Mesenchymal stem cell (in vitro differentiated cells and primary cell): ENCODE results near the gene GLB1L3.

ENCODE experiments used
- DNase-seq: peaks from one replicate; pipeline ENCODE4 v3.0.0-alpha.2; 2013
- H2AFZ ChIP-seq: one replicate; pipeline ENCODE4 v1.6.1; 2013; ENCODE audit warnings: low read depth, mild to moderate bottlenecking, control low read depth, inconsistent platforms, low read length, moderate library complexity
- H2AK5ac ChIP-seq: 2 replicates; pipeline ENCODE4 v1.6.1; 2013; ENCODE audit warnings: low read length, moderate library complexity, mild to moderate bottlenecking, inconsistent platforms; ENCODE audit not compliant: severe bottlenecking
- H2BK120ac ChIP-seq: one replicate; pipeline ENCODE4 v1.6.1; 2013; ENCODE audit warnings: low read depth, mild to moderate bottlenecking, inconsistent platforms, low read length, moderate library complexity
- H2BK12ac ChIP-seq, 2 experiments: one replicate each; pipeline ENCODE4 v1.6.1; 2013; ENCODE audit warnings: inconsistent platforms in 2 of 2, low read length in 2 of 2, mild to moderate bottlenecking in 2 of 2, moderate library complexity in 2 of 2, control low read depth in 1 of 2
- H2BK15ac ChIP-seq: one replicate; pipeline ENCODE4 v1.6.1; 2013; ENCODE audit warnings: mild to moderate bottlenecking, low read depth, inconsistent platforms; ENCODE audit not compliant: poor library complexity, severe bottlenecking
- H2BK5ac ChIP-seq: 2 replicates; pipeline ENCODE4 v1.6.1; 2013; ENCODE audit warnings: low read depth, mild to moderate bottlenecking, low read length, control low read depth, inconsistent platforms; ENCODE audit not compliant: poor library complexity, severe bottlenecking
- H3K14ac ChIP-seq, 2 experiments: one replicate each; pipeline ENCODE4 v1.6.1; 2013; ENCODE audit warnings: inconsistent platforms in 2 of 2, low read length in 2 of 2, control low read depth in 1 of 2, mild to moderate bottlenecking in 1 of 2, moderate library complexity in 1 of 2
- H3K18ac ChIP-seq, 2 experiments: one replicate each; pipeline ENCODE4 v1.6.1; 2013; ENCODE audit warnings: inconsistent platforms in 2 of 2, low read length in 2 of 2, control low read depth in 1 of 2, low read depth in 1 of 2, mild to moderate bottlenecking in 1 of 2
- H3K23ac ChIP-seq, 2 experiments: one replicate each; pipeline ENCODE4 v1.6.1; 2013; ENCODE audit warnings: inconsistent platforms in 2 of 2, low read length in 2 of 2, mild to moderate bottlenecking in 2 of 2, moderate library complexity in 2 of 2, control low read depth in 1 of 2
- H3K27ac ChIP-seq: 2 replicates; pipeline ENCODE4 v1.5.1; 2013; ENCODE audit warnings: mild to moderate bottlenecking, moderate library complexity, low read length, control low read depth, inconsistent platforms; ENCODE audit not compliant: poor library complexity, severe bottlenecking
- H3K27me3 ChIP-seq, 2 experiments: 2 replicates each; pipeline versions ENCODE4 v1.6.1 to v1.7.0; 2013; ENCODE audit warnings: low read length in 2 of 2, mild to moderate bottlenecking in 2 of 2, moderate library complexity in 2 of 2, control low read depth in 1 of 2, inconsistent platforms in 1 of 2; ENCODE audit not compliant: control insufficient read depth in 1 of 2, insufficient read depth in 1 of 2
- H3K36me3 ChIP-seq, 2 experiments: 2 replicates each; pipeline versions ENCODE4 v1.6.1 to v1.7.0; 2013; ENCODE audit warnings: low read length in 2 of 2, control low read depth in 1 of 2, inconsistent platforms in 1 of 2, low read depth in 1 of 2, mild to moderate bottlenecking in 1 of 2; ENCODE audit not compliant: insufficient read depth in 2 of 2, control insufficient read depth in 1 of 2
- H3K4ac ChIP-seq, 2 experiments: one replicate each; pipeline ENCODE4 v1.6.1; 2013; ENCODE audit warnings: inconsistent platforms in 2 of 2, low read length in 2 of 2, mild to moderate bottlenecking in 2 of 2, moderate library complexity in 2 of 2, control low read depth in 1 of 2, low read depth in 1 of 2
- H3K4me1 ChIP-seq: 2 replicates; pipeline ENCODE4 v1.6.1; 2013; ENCODE audit warnings: low read depth, low read length, control low read depth; ENCODE audit not compliant: control insufficient read depth, insufficient read depth
- H3K4me2 ChIP-seq: 2 replicates; pipeline ENCODE4 v1.6.1; 2013; ENCODE audit warnings: low read length, mild to moderate bottlenecking, inconsistent platforms; ENCODE audit not compliant: poor library complexity, severe bottlenecking
- H3K4me3 ChIP-seq, 2 experiments: 2 replicates each; pipeline versions ENCODE4 v1.5.1 to v1.7.0; 2013; ENCODE audit warnings: low read length in 2 of 2, mild to moderate bottlenecking in 2 of 2, control low read depth in 1 of 2, low read depth in 1 of 2; ENCODE audit not compliant: insufficient read depth in 1 of 2
- H3K79me1 ChIP-seq: replicated peaks from 2 replicates; pipeline ENCODE4 v1.6.1; 2013; ENCODE audit warnings: mild to moderate bottlenecking, control low read depth, low read length, inconsistent platforms; ENCODE audit not compliant: poor library complexity, severe bottlenecking
- H3K9ac ChIP-seq: 2 replicates; pipeline ENCODE4 v1.7.0; 2013; ENCODE audit warnings: mild to moderate bottlenecking, low read length, moderate library complexity
- H3K9me3 ChIP-seq: 2 replicates; pipeline ENCODE4 v1.7.0; 2013; ENCODE audit warnings: mild to moderate bottlenecking, low read length; ENCODE audit not compliant: control insufficient read depth
- H4K8ac ChIP-seq: one replicate; pipeline ENCODE4 v1.6.1; 2013; ENCODE audit warnings: inconsistent platforms, mild to moderate bottlenecking, low read length, moderate library complexity
- H4K91ac ChIP-seq: one replicate; pipeline ENCODE4 v1.6.1; 2013; ENCODE audit warnings: mild to moderate bottlenecking, low read length, inconsistent platforms
- WGBS: methylation state at CpG from one replicate; pipeline ENCODE4 v1.1.7; 2013; ENCODE audit warnings: mixed read lengths; 5-methylcytosine and 5-hydroxymethylcytosine counted together

Gene GLB1L3

DNA sequence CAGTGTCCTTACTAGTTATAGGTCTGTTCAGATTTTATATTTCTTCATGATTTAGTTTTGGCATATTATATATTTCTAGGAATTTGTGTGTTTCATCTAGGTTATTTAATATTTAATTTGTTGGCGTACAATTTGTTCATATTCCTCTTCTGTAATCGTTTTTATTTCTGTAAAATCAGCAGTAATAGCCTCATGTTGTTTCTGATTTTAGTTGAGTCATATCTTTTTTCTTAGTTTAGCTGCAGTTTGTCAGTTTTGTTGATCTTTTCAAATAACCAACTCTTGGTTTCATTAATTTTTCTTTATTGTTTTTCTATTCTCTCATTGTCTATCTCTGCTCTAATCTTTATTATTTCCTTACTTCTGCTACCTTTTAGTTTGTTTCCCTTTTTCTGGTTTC, 75.9 kb downstream of the GLB1L3 start:
- Histone ChIP-seq H3K23ac (no peak overlapping the region), H2BK12ac (no peak overlapping the region), H4K91ac (no peak overlapping the region), H3K79me1 (no peaks in the 10 kb centered on the region), H2BK120ac (no peak overlapping the region), H3K9me3 (no peaks in the 10 kb centered on the region), H3K36me3 (no peaks in the 10 kb centered on the region), H2BK5ac (no peak overlapping the region), H2AK5ac (no peak overlapping the region), H4K8ac (no peak overlapping the region), H3K4me3 (no peak overlapping the region), H3K27me3 (peaks cover 0 to 11% of the 10 kb centered on the region in 2 experiments), H3K27ac (no peak overlapping the region), H3K4me2 (no peak overlapping the region), H3K14ac (no peak overlapping the region), H2AFZ (no peak overlapping the region), H3K4me1 (no peaks in the 10 kb centered on the region), H2BK15ac (no peak overlapping the region), H3K9ac (no peak overlapping the region), H3K4ac (no peak overlapping the region), H3K18ac (no peak overlapping the region)
- no CpG with 5 or more reads among the region's 2 CpGs for WGBS
- no peak for DNase-seq

DNA sequence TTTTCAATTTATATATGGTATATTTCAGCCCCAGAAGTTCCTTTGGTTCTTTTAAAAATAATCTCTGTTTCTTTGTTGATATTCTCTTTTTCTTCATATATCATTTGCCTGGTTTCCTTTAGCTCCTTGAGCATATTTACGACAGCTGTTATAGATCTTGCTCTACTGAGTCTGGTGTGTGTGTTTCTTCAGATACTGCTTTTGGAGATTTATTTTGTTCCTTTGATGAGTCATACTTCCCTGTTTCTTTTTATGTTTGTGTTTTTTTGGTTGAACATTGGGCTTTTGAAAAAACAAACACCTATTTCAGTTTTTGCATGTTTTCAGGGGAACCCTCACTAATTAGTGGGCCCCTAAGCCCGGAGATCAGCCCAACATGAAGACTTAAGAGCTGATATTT, 79.0 kb downstream of the GLB1L3 start:
- Histone ChIP-seq H2AFZ (no peak overlapping the region), H3K23ac (no peak overlapping the region), H3K4me1 (no peaks in the 10 kb centered on the region), H2BK120ac (no peak overlapping the region), H2BK15ac (no peak overlapping the region), H3K79me1 (no peaks in the 10 kb centered on the region), H3K27ac (no peak overlapping the region), H4K91ac (no peak overlapping the region), H3K4me3 (no peak overlapping the region), H3K9me3 (no peaks in the 10 kb centered on the region), H3K36me3 (no peaks in the 10 kb centered on the region), H2BK5ac (no peak overlapping the region), H3K4ac (no peak overlapping the region), H2AK5ac (no peak overlapping the region), H4K8ac (no peak overlapping the region), H2BK12ac (no peak overlapping the region), H3K27me3 (peaks cover 0 to 28% of the 10 kb centered on the region in 2 experiments), H3K18ac (no peak overlapping the region), H3K14ac (no peak overlapping the region), H3K9ac (no peak overlapping the region), H3K4me2 (no peak overlapping the region)
- 41% methylated on average over 1 of the region's 2 CpGs for WGBS
- no peak for DNase-seq

DNA sequence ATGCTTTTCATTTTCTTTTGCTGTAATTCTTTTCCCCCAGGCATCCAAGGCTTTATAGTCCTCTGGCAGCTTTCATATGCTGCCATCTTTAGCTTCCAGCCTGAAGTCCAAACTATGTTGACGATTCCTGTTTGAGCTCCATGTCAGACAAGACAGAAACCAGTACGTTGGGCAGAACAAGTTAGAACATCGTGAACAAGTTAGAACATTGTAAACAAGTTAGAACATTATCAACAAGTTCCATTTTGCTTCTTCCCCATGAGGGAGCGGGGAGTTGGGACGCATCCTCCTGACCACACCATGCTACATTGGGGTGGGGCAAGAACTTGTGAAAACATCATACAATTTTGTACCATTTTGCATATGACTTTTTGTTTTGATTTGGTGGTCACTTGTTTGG, 79.5 kb downstream of the GLB1L3 start:
- Histone ChIP-seq H2BK5ac (no peak overlapping the region), H3K18ac (no peak overlapping the region), H4K91ac (no peak overlapping the region), H3K4ac (no peak overlapping the region), H3K36me3 (no peaks in the 10 kb centered on the region), H2AFZ (no peak overlapping the region), H3K27ac (no peak overlapping the region), H2BK120ac (no peak overlapping the region), H2BK15ac (no peak overlapping the region), H3K4me3 (no peak overlapping the region), H4K8ac (no peak overlapping the region), H3K27me3 (peaks cover 0 to 23% of the 10 kb centered on the region in 2 experiments), H2AK5ac (no peak overlapping the region), H3K9ac (no peak overlapping the region), H3K14ac (no peak overlapping the region), H3K4me1 (no peaks in the 10 kb centered on the region), H3K4me2 (no peak overlapping the region), H3K23ac (no peak overlapping the region), H3K79me1 (no peaks in the 10 kb centered on the region), H2BK12ac (no peak overlapping the region), H3K9me3 (no peaks in the 10 kb centered on the region)
- 54% methylated on average over 3 of the region's 5 CpGs for WGBS
- DNase-seq, result no peak

DNA sequence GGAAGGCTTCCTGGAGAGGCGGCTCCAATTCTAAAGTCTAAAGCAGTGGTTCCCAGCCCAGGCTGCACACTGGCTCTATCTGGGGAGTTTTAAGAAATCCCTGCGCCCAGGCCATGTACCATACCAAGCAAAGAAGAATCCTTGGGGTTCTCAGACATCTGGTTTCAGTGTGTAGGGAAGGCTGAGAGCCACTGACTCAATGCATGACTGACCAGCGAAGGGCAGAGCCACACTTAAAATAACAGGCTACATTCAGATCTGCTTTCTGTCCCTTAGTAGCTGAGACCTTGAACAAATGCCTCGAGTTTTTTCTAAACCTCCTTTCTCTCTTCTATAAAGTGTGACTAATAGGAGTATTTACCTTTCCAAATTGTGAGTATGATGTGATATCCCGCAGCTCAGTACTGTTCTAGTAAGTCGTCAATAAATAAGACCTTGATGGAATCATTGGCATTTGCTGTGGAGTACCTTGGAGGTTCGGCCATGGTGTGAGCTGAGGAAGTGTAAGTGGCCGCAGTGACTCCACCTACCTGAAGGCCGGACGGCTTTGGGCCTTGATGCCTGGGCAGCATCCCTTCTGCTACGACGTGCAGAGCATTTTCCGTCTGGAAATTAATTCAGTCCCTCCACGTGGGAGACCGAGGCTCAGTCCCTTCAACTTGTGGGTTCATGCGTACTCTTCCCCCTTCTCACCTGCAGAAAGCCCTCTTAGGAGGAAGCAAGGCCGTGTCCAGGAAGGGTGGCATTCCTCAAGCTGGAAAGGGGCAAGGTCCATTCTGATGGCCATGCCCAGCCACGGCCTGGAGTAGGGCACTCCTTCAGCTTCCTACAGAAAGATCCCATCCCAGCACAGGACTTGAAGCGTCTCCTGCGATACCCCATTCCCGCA, 80.7 kb downstream of the GLB1L3 start:
- no peak overlapping the region for H3K4ac ChIP-seq
- no peak overlapping the region for H3K18ac ChIP-seq
- H3K23ac ChIP-seq, result no peak overlapping the region
- H3K9ac ChIP-seq, result no peak overlapping the region
- H3K9me3 ChIP-seq, result no peaks in the 10 kb centered on the region
- H2BK5ac ChIP-seq, result no peak overlapping the region
- no peak overlapping the region for H2BK12ac ChIP-seq
- peaks cover 0 to 28% of the 10 kb centered on the region in 2 experiments for H3K27me3 ChIP-seq
- H4K91ac ChIP-seq, result no peak overlapping the region
- no peak overlapping the region for H3K4me3 ChIP-seq
- H2AFZ ChIP-seq, result no peak overlapping the region
- no peak overlapping the region for H3K4me2 ChIP-seq
- H2BK120ac ChIP-seq, result no peak overlapping the region
- H2AK5ac ChIP-seq, result no peak overlapping the region
- no peak overlapping the region for H3K14ac ChIP-seq
- no peaks in the 10 kb centered on the region for H3K79me1 ChIP-seq
- no peak overlapping the region for H2BK15ac ChIP-seq
- DNase-seq, result no peak
- no peak overlapping the region for H3K27ac ChIP-seq
- H3K36me3 ChIP-seq, result no peaks in the 10 kb centered on the region
- H3K4me1 ChIP-seq, result no peaks in the 10 kb centered on the region
- H4K8ac ChIP-seq, result no peak overlapping the region
- 89% methylated on average over 19 of the region's 21 CpGs for WGBS
